ENCODE measurements around the gene SPOCK3.

DNA sequence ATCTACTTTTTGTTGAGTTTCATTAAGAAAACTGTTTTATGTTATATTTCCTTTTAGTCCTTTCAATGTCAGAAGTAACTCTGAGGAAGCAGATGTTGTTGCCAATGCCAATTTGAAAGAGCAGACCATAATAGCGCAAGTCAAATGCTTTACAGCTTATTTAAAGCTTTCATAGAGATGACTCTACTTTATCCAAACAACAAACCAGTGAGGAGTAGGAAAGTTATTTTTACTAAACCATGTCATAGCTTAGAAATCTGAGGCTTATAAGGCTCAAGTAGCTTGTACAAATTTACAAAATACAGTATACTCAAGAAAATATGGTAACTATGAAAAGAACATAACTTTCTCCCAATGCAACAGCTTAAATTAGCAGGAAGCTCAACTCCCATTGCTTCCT is 40.1 kb upstream of the SPOCK3 start:
- TF ChIP-seq, protein P1, sequence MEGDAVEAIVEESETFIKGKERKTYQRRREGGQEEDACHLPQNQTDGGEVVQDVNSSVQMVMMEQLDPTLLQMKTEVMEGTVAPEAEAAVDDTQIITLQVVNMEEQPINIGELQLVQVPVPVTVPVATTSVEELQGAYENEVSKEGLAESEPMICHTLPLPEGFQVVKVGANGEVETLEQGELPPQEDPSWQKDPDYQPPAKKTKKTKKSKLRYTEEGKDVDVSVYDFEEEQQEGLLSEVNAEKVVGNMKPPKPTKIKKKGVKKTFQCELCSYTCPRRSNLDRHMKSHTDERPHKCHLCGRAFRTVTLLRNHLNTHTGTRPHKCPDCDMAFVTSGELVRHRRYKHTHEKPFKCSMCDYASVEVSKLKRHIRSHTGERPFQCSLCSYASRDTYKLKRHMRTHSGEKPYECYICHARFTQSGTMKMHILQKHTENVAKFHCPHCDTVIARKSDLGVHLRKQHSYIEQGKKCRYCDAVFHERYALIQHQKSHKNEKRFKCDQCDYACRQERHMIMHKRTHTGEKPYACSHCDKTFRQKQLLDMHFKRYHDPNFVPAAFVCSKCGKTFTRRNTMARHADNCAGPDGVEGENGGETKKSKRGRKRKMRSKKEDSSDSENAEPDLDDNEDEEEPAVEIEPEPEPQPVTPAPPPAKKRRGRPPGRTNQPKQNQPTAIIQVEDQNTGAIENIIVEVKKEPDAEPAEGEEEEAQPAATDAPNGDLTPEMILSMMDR (IDR thresholded peaks at IDR 0.05): no peak
- no peak for TF ChIP-seq SIN3A (IDR thresholded peaks at IDR 0.05; ENCODE audit: borderline replicate concordance, insufficient read depth, low read depth, low read length)
- TF ChIP-seq POLR2AphosphoS5 (IDR thresholded peaks at IDR 0.05; ENCODE audit: low read depth, low read length): no peak
- TF ChIP-seq TCF7L2 (IDR thresholded peaks at IDR 0.05; ENCODE audit: low read depth, low read length): no peak

Data from Panc1 (cell line).